C4-2B (cell line): ENCODE results near the gene METTL3.

Experiments
- ZFX ChIP-seq: fragments of 450-650 bp; IDR thresholded peaks from 2 replicates; pipeline ENCODE4 v1.6.1; 2017
- TF ChIP-seq, protein P1 (sequence below): fragments of 450-650 bp; conservative IDR thresholded peaks from 2 replicates; pipeline ENCODE4 v1.5.1; 2017; ENCODE audit warnings: mild to moderate bottlenecking

DNA sequence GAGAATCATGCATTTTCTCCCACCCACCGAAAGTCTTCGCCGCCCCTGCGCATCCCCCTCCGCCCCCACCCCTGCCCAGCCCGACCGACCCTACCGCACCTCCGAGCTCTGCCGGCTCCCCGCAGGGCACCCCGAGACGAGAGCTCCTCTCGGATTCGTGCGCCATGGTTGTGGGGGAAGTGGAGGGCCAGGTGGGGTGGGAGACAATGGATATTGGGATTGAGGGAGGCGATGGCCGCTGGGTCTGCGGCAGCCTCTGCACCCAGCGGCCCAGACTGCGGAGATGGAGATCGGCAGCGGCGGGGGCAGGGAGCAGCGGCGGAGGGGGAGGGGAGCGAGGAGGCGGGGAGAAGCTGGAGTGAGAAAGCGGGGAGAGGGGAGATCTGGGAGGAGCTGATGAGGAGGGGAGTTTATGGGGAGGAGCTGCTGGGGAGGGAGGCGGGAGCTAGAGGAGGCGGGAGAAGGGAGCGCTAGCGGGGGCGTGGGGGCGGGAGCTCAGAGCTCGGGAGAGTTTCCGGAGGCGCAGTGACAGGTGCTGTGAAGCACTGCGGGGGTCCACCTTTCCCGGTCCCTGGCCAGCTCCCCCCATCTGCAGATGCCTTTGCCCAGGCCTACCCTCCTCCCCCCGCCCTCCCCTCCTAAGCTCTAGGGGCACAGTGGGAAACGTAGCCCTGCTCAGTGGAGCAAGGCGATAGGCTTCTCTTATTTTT is 15.0 kb upstream of the METTL3 start, which contains the start of gene SALL2:
- TF ChIP-seq, protein P1, sequence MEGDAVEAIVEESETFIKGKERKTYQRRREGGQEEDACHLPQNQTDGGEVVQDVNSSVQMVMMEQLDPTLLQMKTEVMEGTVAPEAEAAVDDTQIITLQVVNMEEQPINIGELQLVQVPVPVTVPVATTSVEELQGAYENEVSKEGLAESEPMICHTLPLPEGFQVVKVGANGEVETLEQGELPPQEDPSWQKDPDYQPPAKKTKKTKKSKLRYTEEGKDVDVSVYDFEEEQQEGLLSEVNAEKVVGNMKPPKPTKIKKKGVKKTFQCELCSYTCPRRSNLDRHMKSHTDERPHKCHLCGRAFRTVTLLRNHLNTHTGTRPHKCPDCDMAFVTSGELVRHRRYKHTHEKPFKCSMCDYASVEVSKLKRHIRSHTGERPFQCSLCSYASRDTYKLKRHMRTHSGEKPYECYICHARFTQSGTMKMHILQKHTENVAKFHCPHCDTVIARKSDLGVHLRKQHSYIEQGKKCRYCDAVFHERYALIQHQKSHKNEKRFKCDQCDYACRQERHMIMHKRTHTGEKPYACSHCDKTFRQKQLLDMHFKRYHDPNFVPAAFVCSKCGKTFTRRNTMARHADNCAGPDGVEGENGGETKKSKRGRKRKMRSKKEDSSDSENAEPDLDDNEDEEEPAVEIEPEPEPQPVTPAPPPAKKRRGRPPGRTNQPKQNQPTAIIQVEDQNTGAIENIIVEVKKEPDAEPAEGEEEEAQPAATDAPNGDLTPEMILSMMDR: no peak
- TF ChIP-seq ZFX: no peak
